Fibroblast of skin of scalp (primary cell): Measurements from ENCODE around the gene TMEM79.
A peak's percentile ranks its signal among the peaks of the same experiment; 100 is the strongest.
"Not testable (repeated sequence)": the region's sequence is repeated elsewhere in the genome, so short reads cannot be mapped to it uniquely, and the experiment has no call there.

ENCODE experiments used
- DNase-seq: peaks from one replicate; pipeline ENCODE4 v3.0.0-alpha.2; 2013

The TMEM79 gene

DNA sequence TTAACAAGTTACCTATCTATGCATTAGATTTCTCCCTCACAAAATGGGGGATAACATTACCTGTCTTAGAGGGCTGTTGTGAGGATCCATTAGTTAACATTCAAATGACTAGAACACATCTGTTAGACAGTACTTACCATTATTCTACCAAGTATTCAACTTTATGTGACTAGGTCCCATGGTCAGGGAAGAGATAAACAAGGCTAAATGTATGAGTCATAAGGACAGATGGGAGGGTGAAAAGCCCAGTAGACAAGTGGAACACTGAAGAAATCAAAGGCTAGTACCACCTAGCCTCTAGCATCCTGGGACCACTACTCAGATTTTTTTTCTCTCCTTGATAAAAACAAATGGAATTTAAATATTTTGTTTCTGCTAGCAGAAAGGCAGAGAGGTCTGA is 24.0 kb downstream of the TMEM79 start:
- no peak for DNase-seq

- no peak for DNase-seq
Observed at GRCh38 chr1:156310962-156311361, 26.8 kb downstream of the TMEM79 start.

- no peak for DNase-seq
Observed at GRCh38 chr1:156316909-156317308, 32.8 kb downstream of the TMEM79 start.

- peak; percentile 36 for DNase-seq
Observed at GRCh38 chr1:156319664-156320063, 35.5 kb downstream of the TMEM79 start.

GRCh38 chr1:156320560-156320959 is 36.4 kb downstream of the TMEM79 start:
- DNase-seq: no peak

GRCh38 chr1:156323179-156323578 is 39.1 kb downstream of the TMEM79 start:
- DNase-seq: not testable (repeated sequence)

DNA sequence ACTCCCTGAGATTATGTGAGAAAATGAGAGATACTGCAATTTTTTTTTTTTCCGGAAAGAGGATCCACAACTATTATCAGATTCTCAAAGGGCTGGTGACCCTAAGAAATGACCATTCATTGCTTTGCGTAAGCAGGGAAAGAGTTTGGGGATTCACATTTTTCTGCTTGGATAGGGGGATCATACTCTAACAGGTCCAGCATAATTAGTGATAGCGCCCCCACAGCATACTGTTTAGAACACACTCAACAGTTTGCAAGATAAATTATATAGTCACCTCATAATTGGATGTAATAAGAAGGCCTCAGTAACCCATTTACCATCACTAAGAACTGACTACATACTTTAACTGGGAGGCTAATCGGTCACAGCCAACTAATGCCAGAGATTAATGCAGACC is 52.1 kb downstream of the TMEM79 start:
- DNase-seq: no peak

DNA sequence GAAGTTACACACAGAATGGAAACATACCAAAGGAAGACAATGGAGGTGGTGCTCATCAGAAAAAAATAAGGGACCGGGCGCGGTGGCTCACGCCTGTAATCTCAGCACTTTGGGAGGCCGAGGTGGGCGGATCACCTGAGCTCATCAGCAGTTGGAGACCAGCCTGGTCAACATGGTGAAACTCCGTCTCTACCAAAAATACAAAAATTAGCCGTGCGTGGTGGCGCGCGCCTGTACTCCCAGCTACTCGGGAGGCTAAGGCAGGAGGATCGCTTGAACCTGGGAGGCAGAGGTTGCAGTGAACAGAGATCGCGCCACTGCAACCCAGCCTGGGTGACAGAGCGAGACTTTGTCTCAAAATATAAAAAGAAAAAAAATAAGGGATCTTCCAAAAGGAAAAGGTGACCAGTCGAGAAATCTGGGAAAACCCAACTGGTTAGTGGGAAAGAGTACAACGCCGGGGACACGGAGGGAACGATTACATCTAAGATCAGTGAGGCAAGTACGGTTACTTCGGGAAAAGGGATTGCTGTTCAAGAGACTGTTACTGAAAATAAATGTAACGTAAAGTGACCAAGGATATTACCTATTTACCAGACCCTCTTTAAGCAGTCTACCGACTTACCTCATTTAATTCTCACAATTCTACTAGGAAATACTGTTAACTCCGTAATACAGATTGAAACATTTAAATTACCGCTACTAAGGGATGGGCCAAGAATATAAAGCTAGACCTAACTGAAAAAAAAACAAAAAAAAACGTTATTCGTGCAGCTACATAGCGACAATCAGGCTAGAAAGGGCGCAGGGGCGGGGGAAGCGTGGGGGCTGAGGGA is 53.1 kb downstream of the TMEM79 start:
- no peak for DNase-seq

DNA sequence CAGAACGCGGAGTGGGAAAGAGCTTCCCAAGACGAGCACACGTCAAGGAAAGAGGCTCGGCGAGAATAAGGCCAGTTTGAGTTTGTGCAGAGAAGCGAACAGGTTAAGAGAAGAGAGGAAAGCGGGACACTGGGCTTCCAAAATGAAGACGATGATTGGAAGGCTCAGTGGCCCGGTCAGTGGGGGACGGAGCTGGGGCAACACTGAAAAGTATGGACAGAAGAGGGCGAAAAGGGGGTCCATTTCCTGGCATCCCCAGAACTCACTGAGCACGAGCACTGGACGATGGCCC is 53.7 kb downstream of the TMEM79 start:
- no peak for DNase-seq

- DNase-seq: peak; percentile 100
Observed at GRCh38 chr1:156338180-156338976, 54.3 kb downstream of the TMEM79 start, which contains the start of the genes CCT3 and TSACC. CCT3 (minus strand) TSS chr1:156338292; CDS start chr1:156338184, 108 bp downstream. TSACC (plus strand) TSS chr1:156338526; CDS start chr1:156339758, 1,232 bp downstream.
